IMR-90 (cell line): ENCODE results near the gene DCC. TPM values are rescaled to one million over a fixed set of nuclear protein-coding genes. Genes with fewer than 3 reads are reported as not detected.

Source experiments
- ATAC-seq: fragments of 200-7000 bp; cut with Tn5 transposase; 2 replicates; pipeline ENCODE4 v1.9.1; 2020; ENCODE audit warnings: low read depth, mild to moderate bottlenecking, moderate library complexity
- BruUV-seq: library from RNA; stranded (reverse); fragments of 400-500 nt; replicated peaks from 2 replicates; lab custom pipeline; 2021; lab: Mats Ljungman, UMichigan
- CTCF ChIA-PET: fragments of 300-600 bp; formaldehyde crosslinking; extraction: SDS; loops from one replicate; lab custom pipeline; 2021; ENCODE audit warnings: antibody characterized with exemption; lab: Yijun Ruan, JAX
- POLR2A ChIA-PET: fragments of 300-600 bp; sonication (Branson Sonifier 250); formaldehyde crosslinking; loops from one replicate; lab custom pipeline; 2022; ENCODE audit warnings: antibody characterized with exemption; ENCODE audit not compliant: unreplicated experiment; lab: Charles Lee
- DNase-seq: peaks from one replicate; pipeline ENCODE4 v3.0.0; 2013
- H2AFZ ChIP-seq: replicated peaks from 2 replicates; pipeline ENCODE3; 2013; ENCODE audit warnings: low read length, mild to moderate bottlenecking; ENCODE audit not compliant: poor library complexity
- H2AK5ac ChIP-seq: 2 replicates; pipeline ENCODE4 v1.6.1; 2013; ENCODE audit warnings: low read depth, low read length, inconsistent platforms
- H2AK9ac ChIP-seq: replicated peaks from 2 replicates; pipeline ENCODE3; 2013; ENCODE audit warnings: mild to moderate bottlenecking, low read depth, low read length, moderate library complexity; ENCODE audit not compliant: poor library complexity
- H2BK120ac ChIP-seq: 2 replicates; pipeline ENCODE4 v1.6.1; 2013; ENCODE audit warnings: low read depth, low read length, inconsistent platforms
- H2BK15ac ChIP-seq: 3 replicates; pipeline ENCODE4 v1.6.1; 2013; ENCODE audit warnings: low read depth, low read length, inconsistent platforms
- H2BK20ac ChIP-seq: 2 replicates; pipeline ENCODE4 v1.6.1; 2013; ENCODE audit warnings: low read depth, mild to moderate bottlenecking, inconsistent platforms, low read length, moderate library complexity
- H2BK5ac ChIP-seq: 2 replicates; pipeline ENCODE4 v1.6.1; 2013; ENCODE audit warnings: mild to moderate bottlenecking, low read depth, low read length, inconsistent platforms; ENCODE audit not compliant: poor library complexity, severe bottlenecking
- H3K14ac ChIP-seq: replicated peaks from 2 replicates; pipeline ENCODE4 v1.6.1; 2013; ENCODE audit warnings: low read depth, low read length, inconsistent platforms
- H3K18ac ChIP-seq: 2 replicates; pipeline ENCODE4 v1.6.1; 2013; ENCODE audit warnings: low read depth, low read length, control low read depth
- H3K23ac ChIP-seq: 2 replicates; pipeline ENCODE4 v1.6.1; 2013; ENCODE audit warnings: low read depth, low read length, inconsistent platforms
- H3K27ac ChIP-seq: 2 replicates; pipeline ENCODE4 v1.5.1; 2013; ENCODE audit warnings: mild to moderate bottlenecking, control low read depth, low read length; ENCODE audit not compliant: insufficient read depth
- H3K27me3 ChIP-seq: 2 replicates; pipeline ENCODE4 v1.6.1; 2013; ENCODE audit warnings: low read length; ENCODE audit not compliant: control insufficient read depth, insufficient read depth
- H3K36me3 ChIP-seq: 2 replicates; pipeline ENCODE4 v1.6.1; 2013; ENCODE audit warnings: low read length, mixed read lengths; ENCODE audit not compliant: control insufficient read depth, insufficient read depth
- H3K4ac ChIP-seq: 2 replicates; pipeline ENCODE4 v1.6.1; 2013; ENCODE audit warnings: low read depth, low read length, inconsistent platforms
- H3K4me1 ChIP-seq: 2 replicates; pipeline ENCODE4 v1.6.1; 2013; ENCODE audit warnings: low read length, mixed read lengths; ENCODE audit not compliant: control insufficient read depth, insufficient read depth
- H3K4me2 ChIP-seq: 2 replicates; pipeline ENCODE4 v1.6.1; 2013; ENCODE audit warnings: low read depth, mild to moderate bottlenecking, control low read depth, low read length, moderate library complexity
- H3K4me3 ChIP-seq: 2 replicates; pipeline ENCODE4 v1.5.1; 2013; ENCODE audit warnings: low read depth, mild to moderate bottlenecking, control low read depth, low read length, moderate library complexity; ENCODE audit not compliant: insufficient read depth
- H3K56ac ChIP-seq: 2 replicates; pipeline ENCODE4 v1.6.1; 2013; ENCODE audit warnings: low read length, inconsistent platforms; ENCODE audit not compliant: insufficient read depth; ENCODE audit errors: extremely low read depth
- H3K79me1 ChIP-seq, 2 experiments: 2 replicates each; pipeline ENCODE4 v1.6.1; 2013; ENCODE audit warnings: low read length in 2 of 2, inconsistent platforms in 1 of 2, low read depth in 1 of 2
- H3K9ac ChIP-seq: 2 replicates; pipeline ENCODE4 v1.6.1; 2013; ENCODE audit warnings: low read depth, low read length, control low read depth
- H3K9me1 ChIP-seq: 2 replicates; pipeline ENCODE4 v1.6.1; 2013; ENCODE audit warnings: low read length, inconsistent platforms; ENCODE audit not compliant: insufficient read depth
- H3K9me3 ChIP-seq: 2 replicates; pipeline ENCODE4 v1.6.1; 2013; ENCODE audit warnings: low read length; ENCODE audit not compliant: control insufficient read depth, insufficient read depth
- H4K20me1 ChIP-seq: 2 replicates; pipeline ENCODE4 v1.6.1; 2013; ENCODE audit warnings: low read length, inconsistent platforms; ENCODE audit not compliant: insufficient read depth
- H4K5ac ChIP-seq: 2 replicates; pipeline ENCODE4 v1.6.1; 2013; ENCODE audit warnings: mild to moderate bottlenecking, low read depth, low read length, control low read depth
- H4K8ac ChIP-seq, 2 experiments: 2 replicates each; pipeline ENCODE4 v1.6.1; 2013; ENCODE audit warnings: low read depth in 2 of 2, low read length in 2 of 2, control low read depth in 1 of 2, inconsistent platforms in 1 of 2
- H4K91ac ChIP-seq: 2 replicates; pipeline ENCODE4 v1.6.1; 2013; ENCODE audit warnings: low read depth, low read length, inconsistent platforms; ENCODE audit not compliant: insufficient read depth
- BHLHE40 ChIP-seq: fragments of 150-350 bp; IDR thresholded peaks from 2 replicates; pipeline ENCODE4 v1.6.1; 2016; ENCODE audit warnings: mild to moderate bottlenecking, low read depth, low read length
- CEBPB ChIP-seq: IDR thresholded peaks from 2 replicates; pipeline ENCODE4 v1.6.1; 2012; ENCODE audit warnings: low read depth, low read length, improper control_type of control experiment
- CHD1 ChIP-seq: IDR thresholded peaks from 2 replicates; pipeline ENCODE4 v1.6.1; 2012; ENCODE audit warnings: low read depth, low read length, improper control_type of control experiment
- FOS ChIP-seq: fragments of 150-350 bp; IDR thresholded peaks from 2 replicates; pipeline ENCODE4 v1.6.1; 2016; ENCODE audit warnings: low read depth, low read length
- MAFK ChIP-seq: IDR thresholded peaks from 2 replicates; pipeline ENCODE4 v1.6.1; 2012; ENCODE audit warnings: low read depth, low read length, improper control_type of control experiment
- MAZ ChIP-seq: IDR thresholded peaks from 2 replicates; pipeline ENCODE4 v1.6.1; 2012; ENCODE audit warnings: low read depth, mild to moderate bottlenecking, low read length, improper control_type of control experiment, moderate library complexity, borderline replicate concordance
- MXI1 ChIP-seq: IDR thresholded peaks from 2 replicates; pipeline ENCODE4 v1.6.1; 2012; ENCODE audit warnings: low read depth, mild to moderate bottlenecking, low read length, moderate library complexity, borderline replicate concordance
- NFE2L2 ChIP-seq: fragments of 150-350 bp; IDR thresholded peaks from 2 replicates; pipeline ENCODE4 v1.6.1; 2016; ENCODE audit warnings: low read depth, mild to moderate bottlenecking, low read length
- POLR2A ChIP-seq: IDR thresholded peaks from 2 replicates; pipeline ENCODE4 v1.6.1; 2012; ENCODE audit warnings: mild to moderate bottlenecking, low read depth, low read length
- RCOR1 ChIP-seq: IDR thresholded peaks from 2 replicates; pipeline ENCODE4 v1.6.1; 2012; ENCODE audit warnings: mild to moderate bottlenecking, low read length, improper control_type of control experiment; ENCODE audit not compliant: insufficient replicate concordance
- RFX5 ChIP-seq: IDR thresholded peaks from 2 replicates; pipeline ENCODE4 v1.8.0; 2012; ENCODE audit warnings: low read depth, mild to moderate bottlenecking, low read length, moderate library complexity
- SMC3 ChIP-seq: fragments of 150-350 bp; IDR thresholded peaks from 2 replicates; pipeline ENCODE4 v1.6.1; 2016; ENCODE audit warnings: low read depth, mild to moderate bottlenecking, antibody characterized with exemption, low read length, moderate library complexity
- dilution Hi-C: fragments of 300-500 bp; cut with HindIII; formaldehyde crosslinking; loops from one replicate; pipeline ENCODE4 v1.14.3; 2018; ENCODE audit warnings: low sequenced_read_pairs; ENCODE audit not compliant: unreplicated experiment
- in situ Hi-C: fragments of 300-500 bp; cut with MboI; formaldehyde crosslinking; loops from 3 replicates; pipeline ENCODE4 v1.14.3; 2019; ENCODE audit warnings: low sequenced_read_pairs, inconsistent platforms, mixed read lengths
- intact Hi-C: fragments of 100-400 bp; cut with micrococcal nuclease; formaldehyde crosslinking; loops from 2 replicates; pipeline ENCODE4 v1.10.0; 2022
- polyA plus RNA-seq, 3 experiments: library from polyadenylated mRNA; depleted of rRNA; stranded (reverse); fragments of >200 nt; gene quantifications; 2 replicates each; pipeline ENCODE4 v1.2.3, GENCODE V29; 2012; ENCODE audit warnings: low replicate concordance in 1 of 3
- total RNA-seq: library from RNA; depleted of rRNA; stranded (reverse); fragments of >200 nt; gene quantifications from 2 replicates; pipeline ENCODE4 v1.2.3, GENCODE V29; 2012
- TF ChIP-seq, protein P1 (sequence below): fragments of 150-350 bp; IDR thresholded peaks from 2 replicates; pipeline ENCODE4 v1.6.1; 2017; ENCODE audit warnings: mild to moderate bottlenecking, antibody characterized with exemption, low read length, low read depth
- TF ChIP-seq, protein P2 (sequence below): fragments of 150-350 bp; IDR thresholded peaks from 2 replicates; pipeline ENCODE4 v1.6.1; 2016; ENCODE audit warnings: low read depth, mild to moderate bottlenecking, low read length, moderate library complexity, borderline replicate concordance
- TF ChIP-seq, protein P3 (sequence below): conservative IDR thresholded peaks from 2 replicates; pipeline ENCODE4 v1.5.1; 2012; ENCODE audit warnings: mild to moderate bottlenecking, low read depth, low read length, improper control_type of control experiment

The DCC gene
- total and polyA plus RNA-seq, 2 of the 4 experiments (the other 2 are of a cell fraction), result 0.31 to 0.54 TPM

DNA sequence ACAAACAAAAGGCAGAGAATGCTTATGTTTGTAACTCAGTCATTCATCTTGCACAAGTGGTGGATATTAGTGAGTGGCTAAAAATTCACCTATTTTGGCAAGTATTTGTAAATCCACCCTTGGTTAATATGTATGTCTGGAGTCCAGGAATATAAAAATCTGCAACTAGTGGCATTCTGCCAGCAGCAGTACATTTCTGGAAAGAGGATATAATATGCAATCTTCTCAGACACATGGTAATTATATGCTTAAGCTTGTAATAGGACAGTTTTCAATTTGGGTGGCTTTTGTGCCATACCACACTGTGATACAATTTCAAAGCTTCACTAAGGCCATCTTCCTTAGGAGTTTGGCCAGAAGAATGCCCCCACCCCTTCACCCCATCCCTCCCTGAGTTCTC is 1191.2 kb downstream of the DCC start:
- no peak for ATAC-seq

More for the DNA sequence above, 1191.2 kb downstream of the DCC start:
- no peak overlapping the region for H4K8ac ChIP-seq
- H3K4me3 ChIP-seq, result no peak overlapping the region
- H2BK120ac ChIP-seq, result no peak overlapping the region
- no peak overlapping the region for H3K14ac ChIP-seq
- no peaks in the 10 kb centered on the region for H3K79me1 ChIP-seq
- H2AK9ac ChIP-seq, result no peak overlapping the region
- intact Hi-C loops, result no loop called here
- H2AFZ ChIP-seq, result no peak overlapping the region
- H3K23ac ChIP-seq, result no peak overlapping the region
- H3K9me1 ChIP-seq, result no peaks in the 10 kb centered on the region
- TF ChIP-seq, protein P1, sequence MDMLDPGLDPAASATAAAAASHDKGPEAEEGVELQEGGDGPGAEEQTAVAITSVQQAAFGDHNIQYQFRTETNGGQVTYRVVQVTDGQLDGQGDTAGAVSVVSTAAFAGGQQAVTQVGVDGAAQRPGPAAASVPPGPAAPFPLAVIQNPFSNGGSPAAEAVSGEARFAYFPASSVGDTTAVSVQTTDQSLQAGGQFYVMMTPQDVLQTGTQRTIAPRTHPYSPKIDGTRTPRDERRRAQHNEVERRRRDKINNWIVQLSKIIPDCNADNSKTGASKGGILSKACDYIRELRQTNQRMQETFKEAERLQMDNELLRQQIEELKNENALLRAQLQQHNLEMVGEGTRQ, result no peak
- TF ChIP-seq MXI1 (no peak), RFX5 (no peak), MAZ (no peak), RCOR1 (no peak), BHLHE40 (no peak), CHD1 (no peak), SMC3 (no peak), FOS (no peak), NFE2L2 (no peak), MAFK (no peak), POLR2A (no peak), CEBPB (no peak)
- TF ChIP-seq, protein P2, sequence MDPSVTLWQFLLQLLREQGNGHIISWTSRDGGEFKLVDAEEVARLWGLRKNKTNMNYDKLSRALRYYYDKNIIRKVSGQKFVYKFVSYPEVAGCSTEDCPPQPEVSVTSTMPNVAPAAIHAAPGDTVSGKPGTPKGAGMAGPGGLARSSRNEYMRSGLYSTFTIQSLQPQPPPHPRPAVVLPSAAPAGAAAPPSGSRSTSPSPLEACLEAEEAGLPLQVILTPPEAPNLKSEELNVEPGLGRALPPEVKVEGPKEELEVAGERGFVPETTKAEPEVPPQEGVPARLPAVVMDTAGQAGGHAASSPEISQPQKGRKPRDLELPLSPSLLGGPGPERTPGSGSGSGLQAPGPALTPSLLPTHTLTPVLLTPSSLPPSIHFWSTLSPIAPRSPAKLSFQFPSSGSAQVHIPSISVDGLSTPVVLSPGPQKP, result no peak
- TF ChIP-seq, protein P3, sequence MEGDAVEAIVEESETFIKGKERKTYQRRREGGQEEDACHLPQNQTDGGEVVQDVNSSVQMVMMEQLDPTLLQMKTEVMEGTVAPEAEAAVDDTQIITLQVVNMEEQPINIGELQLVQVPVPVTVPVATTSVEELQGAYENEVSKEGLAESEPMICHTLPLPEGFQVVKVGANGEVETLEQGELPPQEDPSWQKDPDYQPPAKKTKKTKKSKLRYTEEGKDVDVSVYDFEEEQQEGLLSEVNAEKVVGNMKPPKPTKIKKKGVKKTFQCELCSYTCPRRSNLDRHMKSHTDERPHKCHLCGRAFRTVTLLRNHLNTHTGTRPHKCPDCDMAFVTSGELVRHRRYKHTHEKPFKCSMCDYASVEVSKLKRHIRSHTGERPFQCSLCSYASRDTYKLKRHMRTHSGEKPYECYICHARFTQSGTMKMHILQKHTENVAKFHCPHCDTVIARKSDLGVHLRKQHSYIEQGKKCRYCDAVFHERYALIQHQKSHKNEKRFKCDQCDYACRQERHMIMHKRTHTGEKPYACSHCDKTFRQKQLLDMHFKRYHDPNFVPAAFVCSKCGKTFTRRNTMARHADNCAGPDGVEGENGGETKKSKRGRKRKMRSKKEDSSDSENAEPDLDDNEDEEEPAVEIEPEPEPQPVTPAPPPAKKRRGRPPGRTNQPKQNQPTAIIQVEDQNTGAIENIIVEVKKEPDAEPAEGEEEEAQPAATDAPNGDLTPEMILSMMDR, result no peak
- no peak overlapping the region for H3K9ac ChIP-seq
- no peak overlapping the region for H2AK5ac ChIP-seq
- no peaks in the 10 kb centered on the region for H3K4me1 ChIP-seq
- H4K5ac ChIP-seq, result no peak overlapping the region
- ChIA-PET POLR2A (no interaction called here), CTCF (no interaction called here)
- no peak overlapping the region for H3K4me2 ChIP-seq
- in situ Hi-C loops, result no loop called here
- H3K56ac ChIP-seq, result no peak overlapping the region
- no peaks in the 10 kb centered on the region for H3K36me3 ChIP-seq
- dilution Hi-C loops, result no loop called here
- DNase-seq, result no peak
- no peak overlapping the region for H4K91ac ChIP-seq
- no peaks in the 10 kb centered on the region for H4K20me1 ChIP-seq
- BruUV-seq, result no TSS peak
- no peak overlapping the region for H3K27ac ChIP-seq
- no peak overlapping the region for H2BK15ac ChIP-seq
- H3K9me3 ChIP-seq, result peaks cover 4% of the 10 kb centered on the region; the same call in 1 of the 2 replicates
- no peak overlapping the region for H3K4ac ChIP-seq
- H3K27me3 ChIP-seq, result no peaks in the 10 kb centered on the region
- H2BK20ac ChIP-seq, result no peak overlapping the region
- H3K18ac ChIP-seq, result no peak overlapping the region
- H2BK5ac ChIP-seq, result no peak overlapping the region
